Measurements from ENCODE around the gene FOXP1. TPM values are rescaled to one million over a fixed set of nuclear protein-coding genes. Genes with fewer than 3 reads are reported as not detected.

The FOXP1 gene
- total and polyA plus RNA-seq, 2 of the 13 experiments (the other 11 are each of a cell fraction or from before 2014, with no cell fraction given), result 40.4 to 59.0 TPM

DNA sequence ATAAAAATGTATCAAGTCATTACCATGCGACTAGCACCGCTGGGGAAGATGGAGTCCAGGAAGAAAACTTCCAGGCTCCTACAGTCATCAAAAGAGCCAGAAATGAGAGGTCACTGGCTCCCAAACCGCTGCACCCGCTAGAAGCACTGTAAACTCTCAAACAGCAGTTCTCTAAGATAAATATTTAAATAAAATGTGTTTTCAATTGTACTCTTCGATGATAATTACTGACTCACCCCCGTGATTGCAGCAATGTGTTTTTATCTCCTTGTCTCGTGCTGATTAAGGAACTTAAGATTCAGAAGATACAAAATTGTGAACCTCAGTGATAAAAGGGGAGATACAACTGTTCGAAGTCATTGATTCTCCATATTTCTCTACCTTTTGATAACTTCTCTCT is 45.8 kb upstream of the FOXP1 start:
- no peak overlapping the region for H2AFZ ChIP-seq (ENCODE audit: low read length)
- no peak for DNase-seq (ENCODE audit: low spot score)
- ATAC-seq, result no peak
- H3K36me3 ChIP-seq (replicated peaks in 1 of 2; ENCODE audit: control insufficient read depth in 1 of 2, insufficient read depth in 2 of 2, low read length in 2 of 2), result no peaks in the 10 kb centered on the region
- H3K27me3 ChIP-seq (ENCODE audit: control insufficient read depth in 1 of 2, insufficient read depth in 2 of 2, low read length in 2 of 2), result peaks cover 0 to 14% of the 10 kb centered on the region in 2 experiments; a peak in 2 of 5 replicates
- no peak for FAIRE-seq
- TF ChIP-seq, protein P1, sequence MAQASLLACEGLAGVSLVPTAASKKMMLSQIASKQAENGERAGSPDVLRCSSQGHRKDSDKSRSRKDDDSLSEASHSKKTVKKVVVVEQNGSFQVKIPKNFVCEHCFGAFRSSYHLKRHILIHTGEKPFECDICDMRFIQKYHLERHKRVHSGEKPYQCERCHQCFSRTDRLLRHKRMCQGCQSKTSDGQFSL (CRISPR knock-in tag; IDR thresholded peaks at IDR 0.05), result no peak
- no peak for TF ChIP-seq ZNF274 (CRISPR knock-in tag; IDR thresholded peaks at IDR 0.05)
- H3K4me2 ChIP-seq (ENCODE audit: low read depth, low read length), result no peak overlapping the region
- no peaks in the 10 kb centered on the region for H3K4me1 ChIP-seq (ENCODE audit: insufficient read depth, low read length)
- 0 out of 2 replicates have a peak, but pooled peaks cover 3% of the 10 kb centered on the region for H3K9me3 ChIP-seq (ENCODE audit: low read length)
- intact Hi-C loops (cut with micrococcal nuclease; ENCODE audit: unreplicated experiment) (no loop called here), in situ Hi-C loops (cut with HindIII; ENCODE audit: extremely low pct_ligation_motif_present, low pct_unique_long_range_greater_than_20kb) (no loop called here)
- no peaks in the 10 kb centered on the region for H4K20me1 ChIP-seq (ENCODE audit: insufficient read depth, low read length)
- 5% methylated on average over 8 of the region's 8 CpGs for WGBS (ENCODE audit: low lambda C conversion rate)
- no peaks in the 10 kb centered on the region for H3K79me2 ChIP-seq (ENCODE audit: insufficient read depth, low read length)
- H3K9ac ChIP-seq (ENCODE audit: insufficient read depth, low read depth, low read length), result no peak overlapping the region
- no TSS peak for BruUV-seq (replicated peaks)
- ChIA-PET CTCF (ENCODE audit: low intra/inter-chr PET ratio, low total read pairs) (no interaction called here), POLR2A (no interaction called here)
- H3K4me3 ChIP-seq (replicated peaks in 1 of 3; ENCODE audit: insufficient read depth in 1 of 3, low read depth in 2 of 3, low read length in 3 of 3), result no peak overlapping the region
- no peak overlapping the region for H3K27ac ChIP-seq (ENCODE audit: extremely low read length, insufficient read depth, low read length)

DNA sequence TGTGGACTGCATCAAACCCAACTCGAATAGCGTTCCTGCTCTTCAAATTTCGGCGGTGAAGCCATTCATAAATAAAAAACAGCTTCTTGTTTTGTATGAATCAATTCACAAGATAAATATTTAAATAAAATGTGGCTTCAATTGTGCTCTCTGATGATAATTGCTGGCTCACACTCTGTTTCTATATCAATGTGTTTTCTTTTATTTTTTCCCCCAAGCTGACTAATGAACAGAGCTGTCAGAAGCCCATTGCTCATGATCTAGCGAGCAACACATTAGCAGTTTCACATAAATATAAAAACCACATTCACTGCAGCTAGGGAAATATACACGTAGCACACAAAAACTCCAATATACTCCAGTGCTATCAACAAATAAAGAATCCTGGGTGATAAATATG is 45.0 kb upstream of the FOXP1 start:
- no peak overlapping the region for H3K4me2 ChIP-seq (ENCODE audit: low read depth, low read length)
- H3K27me3 ChIP-seq (ENCODE audit: control insufficient read depth in 1 of 2, insufficient read depth in 2 of 2, low read length in 2 of 2), result peaks cover 0 to 18% of the 10 kb centered on the region in 2 experiments; a peak in 3 of 5 replicates
- H3K9me3 ChIP-seq (ENCODE audit: low read length), result 0 out of 2 replicates have a peak, but pooled peaks cover 3% of the 10 kb centered on the region
- no peak overlapping the region for H3K27ac ChIP-seq (ENCODE audit: extremely low read length, insufficient read depth, low read length)
- no TSS peak for BruUV-seq (replicated peaks)
- H3K79me2 ChIP-seq (ENCODE audit: insufficient read depth, low read length), result no peaks in the 10 kb centered on the region
- WGBS (ENCODE audit: low lambda C conversion rate), result 28% methylated on average over 6 of the region's 6 CpGs
- POLR2A ChIA-PET, result no interaction called here
- CTCF ChIA-PET (ENCODE audit: low intra/inter-chr PET ratio, low total read pairs), result no interaction called here
- intact Hi-C loops (cut with micrococcal nuclease; ENCODE audit: unreplicated experiment), result no loop called here
- no peak for TF ChIP-seq NFKB2 (CRISPR knock-in tag; IDR thresholded peaks at IDR 0.05; ENCODE audit: borderline replicate concordance)
- TF ChIP-seq CCDC6 (CRISPR knock-in tag; IDR thresholded peaks at IDR 0.05), result no peak
- no peak for TF ChIP-seq U2AF2 (IDR thresholded peaks at IDR 0.05; ENCODE audit: low read depth, low read length)
- no peak for TF ChIP-seq MIER2 (CRISPR knock-in tag; IDR thresholded peaks at IDR 0.05)
- TF ChIP-seq, protein P2, sequence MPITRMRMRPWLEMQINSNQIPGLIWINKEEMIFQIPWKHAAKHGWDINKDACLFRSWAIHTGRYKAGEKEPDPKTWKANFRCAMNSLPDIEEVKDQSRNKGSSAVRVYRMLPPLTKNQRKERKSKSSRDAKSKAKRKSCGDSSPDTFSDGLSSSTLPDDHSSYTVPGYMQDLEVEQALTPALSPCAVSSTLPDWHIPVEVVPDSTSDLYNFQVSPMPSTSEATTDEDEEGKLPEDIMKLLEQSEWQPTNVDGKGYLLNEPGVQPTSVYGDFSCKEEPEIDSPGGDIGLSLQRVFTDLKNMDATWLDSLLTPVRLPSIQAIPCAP (CRISPR knock-in tag; IDR thresholded peaks at IDR 0.05; ENCODE audit: low read depth), result no peak
- no peak for TF ChIP-seq ZNF570 (CRISPR knock-in tag; IDR thresholded peaks at IDR 0.05; ENCODE audit: borderline replicate concordance)
- no peak for TF ChIP-seq CEBPB (IDR thresholded peaks at IDR 0.05; ENCODE audit: borderline replicate concordance, low read depth, low read length)
- no peak for TF ChIP-seq ZNF24 (IDR thresholded peaks at IDR 0.05)
- no peak for TF ChIP-seq MZF1 (CRISPR knock-in tag; IDR thresholded peaks at IDR 0.05; ENCODE audit: borderline replicate concordance)
- no peak for TF ChIP-seq ZNF160 (CRISPR knock-in tag; IDR thresholded peaks at IDR 0.05)
- TF ChIP-seq, protein P3, sequence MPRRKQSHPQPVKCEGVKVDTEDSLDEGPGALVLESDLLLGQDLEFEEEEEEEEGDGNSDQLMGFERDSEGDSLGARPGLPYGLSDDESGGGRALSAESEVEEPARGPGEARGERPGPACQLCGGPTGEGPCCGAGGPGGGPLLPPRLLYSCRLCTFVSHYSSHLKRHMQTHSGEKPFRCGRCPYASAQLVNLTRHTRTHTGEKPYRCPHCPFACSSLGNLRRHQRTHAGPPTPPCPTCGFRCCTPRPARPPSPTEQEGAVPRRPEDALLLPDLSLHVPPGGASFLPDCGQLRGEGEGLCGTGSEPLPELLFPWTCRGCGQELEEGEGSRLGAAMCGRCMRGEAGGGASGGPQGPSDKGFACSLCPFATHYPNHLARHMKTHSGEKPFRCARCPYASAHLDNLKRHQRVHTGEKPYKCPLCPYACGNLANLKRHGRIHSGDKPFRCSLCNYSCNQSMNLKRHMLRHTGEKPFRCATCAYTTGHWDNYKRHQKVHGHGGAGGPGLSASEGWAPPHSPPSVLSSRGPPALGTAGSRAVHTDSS (CRISPR knock-in tag; conservative IDR thresholded peaks at IDR 0.05), result no peak
- no peak for TF ChIP-seq ARNTL (CRISPR knock-in tag; IDR thresholded peaks at IDR 0.05)
- TF ChIP-seq, protein P4, sequence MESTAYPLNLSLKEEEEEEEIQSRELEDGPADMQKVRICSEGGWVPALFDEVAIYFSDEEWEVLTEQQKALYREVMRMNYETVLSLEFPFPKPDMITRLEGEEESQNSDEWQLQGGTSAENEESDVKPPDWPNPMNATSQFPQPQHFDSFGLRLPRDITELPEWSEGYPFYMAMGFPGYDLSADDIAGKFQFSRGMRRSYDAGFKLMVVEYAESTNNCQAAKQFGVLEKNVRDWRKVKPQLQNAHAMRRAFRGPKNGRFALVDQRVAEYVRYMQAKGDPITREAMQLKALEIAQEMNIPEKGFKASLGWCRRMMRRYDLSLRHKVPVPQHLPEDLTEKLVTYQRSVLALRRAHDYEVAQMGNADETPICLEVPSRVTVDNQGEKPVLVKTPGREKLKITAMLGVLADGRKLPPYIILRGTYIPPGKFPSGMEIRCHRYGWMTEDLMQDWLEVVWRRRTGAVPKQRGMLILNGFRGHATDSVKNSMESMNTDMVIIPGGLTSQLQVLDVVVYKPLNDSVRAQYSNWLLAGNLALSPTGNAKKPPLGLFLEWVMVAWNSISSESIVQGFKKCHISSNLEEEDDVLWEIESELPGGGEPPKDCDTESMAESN (CRISPR knock-in tag; conservative IDR thresholded peaks at IDR 0.05), result no peak
- FAIRE-seq (no peak), DNase-seq (ENCODE audit: low spot score) (no peak), ATAC-seq (no peak)
- no peak overlapping the region for H3K9ac ChIP-seq (ENCODE audit: insufficient read depth, low read depth, low read length)
- no peaks in the 10 kb centered on the region for H3K4me1 ChIP-seq (ENCODE audit: insufficient read depth, low read length)
- H3K4me3 ChIP-seq (replicated peaks in 1 of 3; ENCODE audit: insufficient read depth in 1 of 3, low read depth in 2 of 3, low read length in 3 of 3), result no peak overlapping the region
- in situ Hi-C loops (cut with HindIII; ENCODE audit: extremely low pct_ligation_motif_present, low pct_unique_long_range_greater_than_20kb), result no loop called here
- H2AFZ ChIP-seq (ENCODE audit: low read length), result no peak overlapping the region
- H3K36me3 ChIP-seq (replicated peaks in 1 of 2; ENCODE audit: control insufficient read depth in 1 of 2, insufficient read depth in 2 of 2, low read length in 2 of 2), result no peaks in the 10 kb centered on the region
- H4K20me1 ChIP-seq (ENCODE audit: insufficient read depth, low read length), result no peaks in the 10 kb centered on the region
